GM12872 (cell line): ENCODE measurements around the gene PHF10.

ENCODE experiments used
- TF ChIP-seq, protein P1 (sequence below): IDR thresholded peaks from 3 replicates; pipeline ENCODE4 v1.5.1; 2011; ENCODE audit warnings: low read depth, mild to moderate bottlenecking, low read length, moderate library complexity; ENCODE audit not compliant: insufficient read depth

PHF10 gene

GRCh38 chr6:169669889-169670288, 54.4 kb downstream of the PHF10 start:
- TF ChIP-seq, protein P1, sequence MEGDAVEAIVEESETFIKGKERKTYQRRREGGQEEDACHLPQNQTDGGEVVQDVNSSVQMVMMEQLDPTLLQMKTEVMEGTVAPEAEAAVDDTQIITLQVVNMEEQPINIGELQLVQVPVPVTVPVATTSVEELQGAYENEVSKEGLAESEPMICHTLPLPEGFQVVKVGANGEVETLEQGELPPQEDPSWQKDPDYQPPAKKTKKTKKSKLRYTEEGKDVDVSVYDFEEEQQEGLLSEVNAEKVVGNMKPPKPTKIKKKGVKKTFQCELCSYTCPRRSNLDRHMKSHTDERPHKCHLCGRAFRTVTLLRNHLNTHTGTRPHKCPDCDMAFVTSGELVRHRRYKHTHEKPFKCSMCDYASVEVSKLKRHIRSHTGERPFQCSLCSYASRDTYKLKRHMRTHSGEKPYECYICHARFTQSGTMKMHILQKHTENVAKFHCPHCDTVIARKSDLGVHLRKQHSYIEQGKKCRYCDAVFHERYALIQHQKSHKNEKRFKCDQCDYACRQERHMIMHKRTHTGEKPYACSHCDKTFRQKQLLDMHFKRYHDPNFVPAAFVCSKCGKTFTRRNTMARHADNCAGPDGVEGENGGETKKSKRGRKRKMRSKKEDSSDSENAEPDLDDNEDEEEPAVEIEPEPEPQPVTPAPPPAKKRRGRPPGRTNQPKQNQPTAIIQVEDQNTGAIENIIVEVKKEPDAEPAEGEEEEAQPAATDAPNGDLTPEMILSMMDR = no peak

DNA sequence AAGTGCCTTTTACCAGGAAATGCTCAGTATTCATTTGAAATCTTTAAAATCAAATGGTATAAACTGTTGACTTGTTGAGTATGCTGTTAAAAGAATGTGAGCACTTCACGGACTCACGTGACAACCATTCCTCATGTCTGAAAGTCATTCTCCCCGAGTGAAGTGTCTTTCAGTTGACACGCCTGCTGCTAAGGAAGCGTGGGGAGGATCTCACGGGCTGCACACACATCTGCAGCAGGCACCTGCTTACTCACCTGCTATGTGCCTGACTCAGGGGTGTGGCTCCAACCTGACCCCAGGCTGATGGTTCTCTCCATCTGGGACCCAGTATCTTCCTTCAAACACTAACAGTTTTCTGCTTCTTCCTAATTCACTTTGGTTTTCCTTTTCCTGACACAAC, 55.2 kb downstream of the PHF10 start:
- TF ChIP-seq, protein P1 = no peak

DNA sequence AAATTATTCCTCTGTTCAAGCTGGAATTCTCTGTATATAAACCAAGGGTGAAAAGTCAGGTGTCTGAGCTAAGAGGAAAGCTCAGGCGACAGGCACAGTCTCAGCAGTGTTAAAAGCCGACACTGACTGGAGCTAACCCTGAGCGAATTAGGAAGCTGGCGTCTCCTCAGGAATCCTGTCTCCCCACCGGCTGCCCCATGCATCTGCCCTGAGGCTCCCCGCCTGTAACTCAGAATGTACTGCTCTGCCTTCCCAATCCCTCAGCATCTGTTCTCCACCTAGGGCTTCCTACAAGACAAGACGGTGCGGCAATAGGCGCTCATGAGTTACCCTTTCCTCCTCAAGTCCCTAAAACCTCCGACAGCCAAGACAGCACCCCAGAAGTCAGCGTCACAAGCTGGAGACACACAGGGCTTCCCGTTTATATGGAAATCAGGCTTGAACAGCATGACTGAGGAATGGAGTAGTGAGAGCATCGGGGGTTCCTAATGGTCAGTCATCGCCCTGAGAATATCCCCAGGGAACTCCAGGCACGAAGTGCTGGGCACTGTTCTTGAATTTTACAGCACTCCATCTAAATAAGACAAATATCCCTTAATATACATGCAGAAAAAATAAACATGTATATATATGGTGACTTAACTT, 56.0 kb downstream of the PHF10 start:
- TF ChIP-seq, protein P1 = no peak

GRCh38 chr6:169667716-169668115, 56.6 kb downstream of the PHF10 start:
- TF ChIP-seq, protein P1 = no peak

DNA sequence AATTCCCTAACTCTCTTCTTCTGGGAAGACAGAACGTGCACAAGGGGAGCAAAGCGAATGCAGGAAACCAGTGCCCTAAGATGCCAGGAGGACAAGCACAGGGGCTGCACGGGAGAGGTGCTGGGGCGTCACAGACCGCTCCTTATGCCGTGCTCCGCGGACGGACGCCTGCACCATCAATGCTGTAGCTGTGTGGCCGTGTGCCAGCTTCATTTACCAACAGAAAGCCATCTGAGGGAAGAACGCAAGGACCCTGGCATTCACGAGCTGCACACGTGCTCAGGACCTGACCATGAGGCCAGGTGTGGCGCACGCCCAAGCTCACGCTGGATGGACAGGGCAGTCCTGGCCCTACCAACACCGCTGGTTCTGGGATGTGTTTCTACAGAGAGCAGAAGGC, 57.9 kb downstream of the PHF10 start:
- TF ChIP-seq, protein P1 = no peak

GRCh38 chr6:169665289-169665688, 59.0 kb downstream of the PHF10 start:
- TF ChIP-seq, protein P1 = no peak

GRCh38 chr6:169664227-169664626, 60.1 kb downstream of the PHF10 start:
- TF ChIP-seq, protein P1 = no peak

DNA sequence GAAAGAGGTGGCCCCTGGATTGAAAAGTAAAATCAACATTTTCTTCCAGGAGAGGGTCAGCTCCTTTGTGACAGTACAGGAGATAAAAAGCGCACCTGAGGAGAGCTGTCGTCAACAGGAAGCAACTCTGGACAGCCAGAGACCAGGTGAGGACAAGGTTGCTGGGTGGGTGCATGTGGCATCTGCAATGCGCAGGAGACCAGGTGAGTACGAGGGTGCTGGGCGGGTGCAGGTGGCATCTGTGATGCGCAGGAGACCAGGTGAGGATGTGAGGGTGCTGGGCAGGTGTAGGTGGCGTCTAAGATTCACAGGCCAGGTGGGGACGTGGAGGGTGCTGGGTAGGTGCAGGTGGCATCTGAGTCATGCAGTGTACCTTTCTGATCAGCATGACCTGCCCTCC, 60.8 kb downstream of the PHF10 start:
- TF ChIP-seq, protein P1 = no peak
